ENCODE measurements around the gene ENPP1. TPM values are rescaled to one million over a fixed set of nuclear protein-coding genes. Genes with fewer than 3 reads are reported as not detected.

Gene ENPP1
- total and polyA plus RNA-seq, 2 donors (not counting 1 experiment from before 2014, with no cell fraction given), result 48.6 to 85.4 TPM

GRCh38 chr6:131894493-131895424 lies 86.9 kb downstream of the ENPP1 start:
- no peak overlapping the region for H3K9ac ChIP-seq (ENCODE audit: insufficient read depth, low read length)
- peak in 1 of 2 donors; percentile 24 for DNase-seq (ENCODE audit: low read depth in 2 of 2)

DNA sequence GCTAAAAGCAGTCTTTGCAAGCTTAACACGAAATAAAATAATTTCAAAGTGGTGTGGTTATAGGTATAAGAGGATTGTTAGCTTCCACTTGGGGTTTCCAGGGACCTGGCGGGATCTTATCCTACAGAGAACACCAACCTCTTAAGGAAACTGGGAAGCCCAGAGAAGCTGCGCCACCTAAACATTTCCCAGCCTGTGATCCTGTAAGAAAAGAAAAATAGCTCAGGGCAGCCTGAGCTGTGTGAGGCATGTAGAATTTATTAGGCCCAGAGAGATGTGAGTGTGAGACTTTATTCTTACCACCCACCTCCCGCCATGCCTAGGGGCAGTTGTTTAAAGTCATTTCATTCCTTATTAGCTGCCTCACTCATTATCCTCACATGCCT lies 89.2 kb downstream of the ENPP1 start:
- no peaks in the 10 kb centered on the region for H3K4me1 ChIP-seq (ENCODE audit: control insufficient read depth, extremely low read depth, insufficient read depth, low read length)
- no peaks in the 10 kb centered on the region for H3K36me3 ChIP-seq (ENCODE audit: control insufficient read depth, insufficient read depth, low read length)
- no peak overlapping the region for H3K4me3 ChIP-seq (replicated peaks in 1 of 4; ENCODE audit: control extremely low read depth in 1 of 4, insufficient read depth in 1 of 4, low read depth in 3 of 4, low read length in 4 of 4)
- no peaks in the 10 kb centered on the region for H3K79me2 ChIP-seq (ENCODE audit: control insufficient read depth, insufficient read depth, low read length)
- no peak overlapping the region for H3K27ac ChIP-seq (ENCODE audit: insufficient read depth, low read length)
- H3K9ac ChIP-seq (ENCODE audit: insufficient read depth, low read length), result no peak overlapping the region
- DNase-seq (ENCODE audit: low read depth in 2 of 2), result no peak
- no peak overlapping the region for H2AFZ ChIP-seq (ENCODE audit: low read length)
- H3K9me3 ChIP-seq (ENCODE audit: control insufficient read depth, insufficient read depth, low read depth, low read length), result no peaks in the 10 kb centered on the region
- no peak overlapping the region for H3K4me2 ChIP-seq (ENCODE audit: extremely low read depth, insufficient read depth, low read length)
- no peaks in the 10 kb centered on the region for H4K20me1 ChIP-seq (ENCODE audit: control insufficient read depth, extremely low read depth, insufficient read depth, low read length)
- TF ChIP-seq CTCF (conservative IDR thresholded peaks at IDR 0.05 in 1 of 2, IDR thresholded peaks at IDR 0.05 in 1 of 2; ENCODE audit: low read depth in 1 of 2, low read length in 2 of 2), result no peak
- H3K27me3 ChIP-seq (ENCODE audit: control insufficient read depth, insufficient read depth, low read length), result no peaks in the 10 kb centered on the region

More at GRCh38 chr6:131894493-131895424, 86.9 kb downstream of the ENPP1 start:
- H3K4me3 ChIP-seq (replicated peaks in 1 of 4; ENCODE audit: control extremely low read depth in 1 of 4, insufficient read depth in 1 of 4, low read depth in 3 of 4, low read length in 4 of 4), result no peak overlapping the region
- H3K27me3 ChIP-seq (ENCODE audit: control insufficient read depth, insufficient read depth, low read length), result no peaks in the 10 kb centered on the region
- H3K4me1 ChIP-seq (ENCODE audit: control insufficient read depth, extremely low read depth, insufficient read depth, low read length), result no peaks in the 10 kb centered on the region
- TF ChIP-seq EZH2 (IDR thresholded peaks at IDR 0.05; ENCODE audit: low read length, missing control alignments) (no peak), CTCF (conservative IDR thresholded peaks at IDR 0.05 in 1 of 2, IDR thresholded peaks at IDR 0.05 in 1 of 2; ENCODE audit: low read depth in 1 of 2, low read length in 2 of 2) (no peak)
- no peak overlapping the region for H3K27ac ChIP-seq (ENCODE audit: insufficient read depth, low read length)
- H4K20me1 ChIP-seq (ENCODE audit: control insufficient read depth, extremely low read depth, insufficient read depth, low read length), result no peaks in the 10 kb centered on the region
- H3K79me2 ChIP-seq (ENCODE audit: control insufficient read depth, insufficient read depth, low read length), result no peaks in the 10 kb centered on the region
- peaks cover 2% of the 10 kb centered on the region for H3K36me3 ChIP-seq (ENCODE audit: control insufficient read depth, insufficient read depth, low read length)
- no peak overlapping the region for H3K4me2 ChIP-seq (ENCODE audit: extremely low read depth, insufficient read depth, low read length)
- no peaks in the 10 kb centered on the region for H3K9me3 ChIP-seq (ENCODE audit: control insufficient read depth, insufficient read depth, low read depth, low read length)
- H2AFZ ChIP-seq (ENCODE audit: low read length), result no peak overlapping the region

GRCh38 chr6:131897621-131898020 lies 89.8 kb downstream of the ENPP1 start:
- Histone ChIP-seq H3K9me3 (ENCODE audit: control insufficient read depth, insufficient read depth, low read depth, low read length) (no peaks in the 10 kb centered on the region), H2AFZ (ENCODE audit: low read length) (no peak overlapping the region), H3K36me3 (ENCODE audit: control insufficient read depth, insufficient read depth, low read length) (no peaks in the 10 kb centered on the region), H3K4me3 (replicated peaks in 1 of 4; ENCODE audit: control extremely low read depth in 1 of 4, insufficient read depth in 1 of 4, low read depth in 3 of 4, low read length in 4 of 4) (no peak overlapping the region), H4K20me1 (ENCODE audit: control insufficient read depth, extremely low read depth, insufficient read depth, low read length) (no peaks in the 10 kb centered on the region), H3K4me2 (ENCODE audit: extremely low read depth, insufficient read depth, low read length) (no peak overlapping the region), H3K79me2 (ENCODE audit: control insufficient read depth, insufficient read depth, low read length) (no peaks in the 10 kb centered on the region), H3K27me3 (ENCODE audit: control insufficient read depth, insufficient read depth, low read length) (no peaks in the 10 kb centered on the region), H3K27ac (ENCODE audit: insufficient read depth, low read length) (no peak overlapping the region), H3K9ac (ENCODE audit: insufficient read depth, low read length) (no peak overlapping the region), H3K4me1 (ENCODE audit: control insufficient read depth, extremely low read depth, insufficient read depth, low read length) (no peaks in the 10 kb centered on the region)
- TF ChIP-seq CTCF (conservative IDR thresholded peaks at IDR 0.05 in 1 of 2, IDR thresholded peaks at IDR 0.05 in 1 of 2; ENCODE audit: low read depth in 1 of 2, low read length in 2 of 2) (no peak), EZH2 (IDR thresholded peaks at IDR 0.05; ENCODE audit: low read length, missing control alignments) (no peak)
- DNase-seq (ENCODE audit: low read depth in 2 of 2), result no peak
